HepG2 (cell line): ENCODE measurements around the gene DPP3. TPM values are rescaled to one million over a fixed set of nuclear protein-coding genes. Genes with fewer than 3 reads are reported as not detected.

Experiments used
- ATF2 ChIP-seq: sonication (generic); formaldehyde crosslinking; IDR thresholded peaks from 2 replicates; pipeline ENCODE4 v1.4.0; 2020; ENCODE audit warnings: missing genetic modification reagents
- FOXK2 ChIP-seq: fragments of 450-650 bp; IDR thresholded peaks from 2 replicates; pipeline ENCODE4 v1.6.1; 2016
- FOXM1 ChIP-seq: sonication (generic); formaldehyde crosslinking; IDR thresholded peaks from 2 replicates; pipeline ENCODE4 v1.5.0; 2020; ENCODE audit warnings: missing genetic modification reagents
- JUND ChIP-seq: sonication (generic); formaldehyde crosslinking; IDR thresholded peaks from 2 replicates; pipeline ENCODE4 v1.8.0; 2022; ENCODE audit warnings: mild to moderate bottlenecking, missing genetic modification reagents
- MNT ChIP-seq: fragments of 450-650 bp; IDR thresholded peaks from 2 replicates; pipeline ENCODE4 v1.6.1; 2016
- MXD4 ChIP-seq: IDR thresholded peaks from 2 replicates; pipeline ENCODE4 v1.6.1; 2016; ENCODE audit warnings: mild to moderate bottlenecking, missing biosample characterization, missing genetic modification reagents
- NFKB2 ChIP-seq: sonication (generic); formaldehyde crosslinking; IDR thresholded peaks from 2 replicates; pipeline ENCODE4 v1.4.0; 2020; ENCODE audit warnings: missing genetic modification reagents, borderline replicate concordance
- SIX4 ChIP-seq: sonication (generic); formaldehyde crosslinking; IDR thresholded peaks from 2 replicates; pipeline ENCODE4 v1.4.0; 2020; ENCODE audit warnings: missing genetic modification reagents
- SPEN ChIP-seq: sonication (generic); formaldehyde crosslinking; IDR thresholded peaks from 2 replicates; pipeline ENCODE4 v1.5.1; 2020; ENCODE audit warnings: low read depth, mild to moderate bottlenecking, missing genetic modification reagents
- THAP9 ChIP-seq: sonication (generic); formaldehyde crosslinking; IDR thresholded peaks from 2 replicates; pipeline ENCODE4; 2020; ENCODE audit warnings: missing genetic modification reagents, mild to moderate bottlenecking, borderline replicate concordance
- ZNF557 ChIP-seq: sonication (generic); formaldehyde crosslinking; IDR thresholded peaks from 2 replicates; pipeline ENCODE4 v1.4.0; 2020; ENCODE audit warnings: missing genetic modification reagents
- ZNF709 ChIP-seq: sonication (generic); formaldehyde crosslinking; IDR thresholded peaks from 2 replicates; pipeline ENCODE4 v1.5.0; 2020; ENCODE audit warnings: mild to moderate bottlenecking, missing genetic modification reagents
- polyA plus RNA-seq, 8 experiments: library from polyadenylated mRNA; depleted of rRNA in 3 of 8; stranded (reverse) in 7 of 8; unstranded in 1 of 8; fragments of >200 nt; fragmentation: Illumina TruSeq in 4 of 8; extraction: Trizol in 4 of 8; gene quantifications; 2 replicates each; pipeline versions ENCODE4 v1.2.1 to v1.2.3, GENCODE V29; 2011 to 2016; ENCODE audit warnings: low read depth in 4 of 8, missing spikeins in 1 of 8, mixed read lengths in 1 of 8; ENCODE audit not compliant: insufficient read depth in 1 of 8
- total RNA-seq, 5 experiments: library from RNA; depleted of rRNA; stranded (reverse); fragments of >200 nt; fragmentation: Illumina TruSeq; extraction: Trizol; gene quantifications; 2 replicates each; pipeline ENCODE4 v1.2.3, GENCODE V29; 2016; ENCODE audit warnings: low read depth in 1 of 5
- TF ChIP-seq, protein P1 (sequence below): IDR thresholded peaks from 2 replicates; pipeline ENCODE4 v1.6.1; 2016; ENCODE audit warnings: mild to moderate bottlenecking, missing biosample characterization, missing genetic modification reagents
- TF ChIP-seq, protein P2 (sequence below): sonication (generic); formaldehyde crosslinking; IDR thresholded peaks from 2 replicates; pipeline ENCODE4 v1.5.1; 2020; ENCODE audit warnings: mild to moderate bottlenecking, moderate library complexity, missing genetic modification reagents

DPP3 gene
- total and polyA plus RNA-seq, 2 of the 13 experiments (the other 11 are each of a cell fraction or from before 2014, with no cell fraction given), result 38.4 to 59.8 TPM

GRCh38 chr11:66438504-66439466 lies 41.4 kb upstream of the DPP3 start, which contains the start of gene MRPL11 (continued):
- TF ChIP-seq, protein P1, sequence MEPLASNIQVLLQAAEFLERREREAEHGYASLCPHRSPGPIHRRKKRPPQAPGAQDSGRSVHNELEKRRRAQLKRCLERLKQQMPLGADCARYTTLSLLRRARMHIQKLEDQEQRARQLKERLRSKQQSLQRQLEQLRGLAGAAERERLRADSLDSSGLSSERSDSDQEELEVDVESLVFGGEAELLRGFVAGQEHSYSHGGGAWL, result peak; percentile 46; the same call in 1 of the 2 replicates
- 0 out of 2 replicates have a peak, but pooled peaks have one; percentile 11 for TF ChIP-seq FOXK2
- TF ChIP-seq ZNF557 (CRISPR knock-in tag), result no peak
- TF ChIP-seq, protein P2, sequence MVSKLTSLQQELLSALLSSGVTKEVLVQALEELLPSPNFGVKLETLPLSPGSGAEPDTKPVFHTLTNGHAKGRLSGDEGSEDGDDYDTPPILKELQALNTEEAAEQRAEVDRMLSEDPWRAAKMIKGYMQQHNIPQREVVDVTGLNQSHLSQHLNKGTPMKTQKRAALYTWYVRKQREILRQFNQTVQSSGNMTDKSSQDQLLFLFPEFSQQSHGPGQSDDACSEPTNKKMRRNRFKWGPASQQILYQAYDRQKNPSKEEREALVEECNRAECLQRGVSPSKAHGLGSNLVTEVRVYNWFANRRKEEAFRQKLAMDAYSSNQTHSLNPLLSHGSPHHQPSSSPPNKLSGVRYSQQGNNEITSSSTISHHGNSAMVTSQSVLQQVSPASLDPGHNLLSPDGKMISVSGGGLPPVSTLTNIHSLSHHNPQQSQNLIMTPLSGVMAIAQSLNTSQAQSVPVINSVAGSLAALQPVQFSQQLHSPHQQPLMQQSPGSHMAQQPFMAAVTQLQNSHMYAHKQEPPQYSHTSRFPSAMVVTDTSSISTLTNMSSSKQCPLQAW, result peak; percentile 78; the same call in 1 of the 2 replicates
- TF ChIP-seq MNT, result no peak; the same call in 1 of the 2 replicates
- no peak for TF ChIP-seq SIX4 (CRISPR knock-in tag)
- TF ChIP-seq JUND (CRISPR knock-in tag), result peak; percentile 66
- 0 out of 2 replicates have a peak, but pooled peaks have one; percentile 11 for TF ChIP-seq NFKB2 (CRISPR knock-in tag)
- TF ChIP-seq SPEN (CRISPR knock-in tag), result peak; percentile 72; the same call in 1 of the 2 replicates
- TF ChIP-seq MXD4 (CRISPR knock-in tag), result peak; percentile 47; the same call in 1 of the 2 replicates
- TF ChIP-seq ZNF709 (CRISPR knock-in tag), result no peak
- TF ChIP-seq ATF2 (CRISPR knock-in tag), result no peak; the same call in 1 of the 2 replicates
- TF ChIP-seq FOXM1, result no peak
- peak; percentile 91; the same call in 1 of the 2 replicates for TF ChIP-seq THAP9 (CRISPR knock-in tag)
